Vagina (tissue), 2 donors: ENCODE measurements around the gene RMND5A.

Experiments
- CTCF ChIP-seq, 3 experiments: fragments of 450-650 bp in 2 of 3; fragments of 200-600 bp in 1 of 3; sonication (generic) in 1 of 3; IDR thresholded peaks; one replicate each; pipeline ENCODE4 v1.5.1; 2017 to 2019; ENCODE audit warnings: antibody characterized with exemption in 3 of 3, mild to moderate bottlenecking in 2 of 3, moderate library complexity in 2 of 3
- POLR2A ChIP-seq, 2 donors: fragments of 450-650 bp; IDR thresholded peaks; one replicate each; pipeline ENCODE4 v1.6.1; 2017; ENCODE audit warnings: antibody characterized with exemption in 2 of 2, mild to moderate bottlenecking in 2 of 2, moderate library complexity in 2 of 2
- POLR2AphosphoS5 ChIP-seq, 2 donors: sonication (generic); formaldehyde crosslinking; IDR thresholded peaks; one replicate each; pipeline ENCODE4 v1.9.0; 2017; ENCODE audit warnings: antibody characterized with exemption in 2 of 2, mild to moderate bottlenecking in 2 of 2, low read depth in 1 of 2; ENCODE audit not compliant: insufficient read depth in 1 of 2

GRCh38 chr2:86772611-86773010 lies 52.5 kb downstream of the RMND5A start:
- TF ChIP-seq CTCF (IDR thresholded peaks at IDR 0.05) = no peak
- no peak for TF ChIP-seq POLR2AphosphoS5 (IDR thresholded peaks at IDR 0.05; ENCODE audit: insufficient read depth in 1 of 2, low read depth in 1 of 2)
- TF ChIP-seq POLR2A (IDR thresholded peaks at IDR 0.05) = no peak
